Measurements from ENCODE around the gene AMY1A.
"Not testable (repeated sequence)": the region's sequence is repeated elsewhere in the genome, so short reads cannot be mapped to it uniquely, and the experiment has no call there.

DNA sequence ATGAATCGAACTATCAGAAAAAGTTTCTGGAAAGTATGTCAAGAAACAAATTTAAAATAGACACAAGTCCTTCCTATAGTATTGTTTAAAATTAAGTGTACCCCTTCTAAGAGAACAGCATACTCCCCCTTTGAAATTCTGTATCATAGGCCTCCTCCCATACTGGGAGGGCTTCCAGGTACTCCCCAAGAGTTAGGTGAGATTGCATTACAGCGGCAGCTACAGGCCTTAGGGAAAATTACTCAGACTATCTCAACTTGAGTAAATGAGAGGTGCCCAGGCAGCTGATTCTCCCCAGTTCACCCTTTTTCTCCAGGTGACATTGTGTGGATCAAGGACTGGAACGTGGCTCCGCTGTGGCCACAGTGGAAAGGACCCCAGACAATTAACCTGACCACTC is 45.7 kb downstream of the AMY1A start:
- not testable (repeated sequence) for TF ChIP-seq CTCF (IDR thresholded peaks at IDR 0.05 in 4 of 5, conservative IDR thresholded peaks at IDR 0.05 in 1 of 5); POLR2A (IDR thresholded peaks at IDR 0.05)

All from gastrocnemius medialis (tissue), 4 donors.